ACHN (cell line): ENCODE measurements around the gene TM2D3.
A peak's percentile ranks its signal among the peaks of the same experiment; 100 is the strongest.

Source experiments
- DNase-seq: peaks from one replicate; pipeline ENCODE4 v3.0.0-alpha.2; 2015
- in situ Hi-C: cut with HindIII; loops from 2 replicates; pipeline ENCODE4 v1.10.0; 2017; ENCODE audit warnings: low sequenced_read_pairs, low pct_ligation_motif_present, low pct_unique_long_range_greater_than_20kb

TM2D3 gene

GRCh38 chr15:101652098-101652785 is at the start of gene TM2D3:
Gene TM2D3 (minus strand): TSS chr15:101652381. CDS start chr15:101652361, 20 bp downstream.
- DNase-seq: peak; percentile 90
- in situ Hi-C loops: no loop called here

GRCh38 chr15:101698314-101698713 is 46.1 kb upstream of the TM2D3 start:
- in situ Hi-C loops: no loop called here

GRCh38 chr15:101697488-101697887 is 45.3 kb upstream of the TM2D3 start:
- no peak for DNase-seq
- in situ Hi-C loops: no loop called here

More at GRCh38 chr15:101698314-101698713, 46.1 kb upstream of the TM2D3 start:
- no peak for DNase-seq

GRCh38 chr15:101696829-101697228 is 44.6 kb upstream of the TM2D3 start:
- in situ Hi-C loops: no loop called here
- DNase-seq: no peak

- no peak for DNase-seq
- in situ Hi-C loops: no loop called here
Measured at GRCh38 chr15:101694261-101694660, 42.1 kb upstream of the TM2D3 start.

- DNase-seq: no peak
- in situ Hi-C loops: no loop called here
Measured at GRCh38 chr15:101692801-101693598, 40.8 kb upstream of the TM2D3 start.

GRCh38 chr15:101689901-101690300 is 37.7 kb upstream of the TM2D3 start:
- in situ Hi-C loops: no loop called here

GRCh38 chr15:101686718-101687117 is 34.5 kb upstream of the TM2D3 start:
- in situ Hi-C loops: no loop called here
- no peak for DNase-seq

More at GRCh38 chr15:101689901-101690300, 37.7 kb upstream of the TM2D3 start:
- DNase-seq: no peak

- no peak for DNase-seq
- in situ Hi-C loops: no loop called here
Measured at GRCh38 chr15:101684877-101685276, 32.7 kb upstream of the TM2D3 start.

GRCh38 chr15:101684384-101684783 is 32.2 kb upstream of the TM2D3 start:
- in situ Hi-C loops: no loop called here
- no peak for DNase-seq

- no peak for DNase-seq
- in situ Hi-C loops: no loop called here
Measured at GRCh38 chr15:101679806-101680205, 27.6 kb upstream of the TM2D3 start.

GRCh38 chr15:101676921-101677329 is 24.7 kb upstream of the TM2D3 start:
- DNase-seq: no peak
- in situ Hi-C loops: no loop called here

GRCh38 chr15:101675796-101676582 is 23.8 kb upstream of the TM2D3 start:
- in situ Hi-C loops: no loop called here
- no peak for DNase-seq

GRCh38 chr15:101675015-101675414 is 22.8 kb upstream of the TM2D3 start:
- in situ Hi-C loops: no loop called here
- no peak for DNase-seq

- in situ Hi-C loops: no loop called here
- no peak for DNase-seq
Measured at GRCh38 chr15:101672298-101672697, 20.1 kb upstream of the TM2D3 start.

- in situ Hi-C loops: no loop called here
- no peak for DNase-seq
Measured at GRCh38 chr15:101669744-101670143, 17.6 kb upstream of the TM2D3 start.

GRCh38 chr15:101667881-101668280 is 15.7 kb upstream of the TM2D3 start:
- no peak for DNase-seq
- in situ Hi-C loops: no loop called here

- DNase-seq: peak; percentile 11
- in situ Hi-C loops: no loop called here
Measured at GRCh38 chr15:101664303-101664913, 12.2 kb upstream of the TM2D3 start.

- in situ Hi-C loops: no loop called here
- no peak for DNase-seq
Measured at GRCh38 chr15:101662203-101662602, 10.0 kb upstream of the TM2D3 start.
